ENCODE data around the gene GATM.
"Not testable (repeated sequence)": the region's sequence is repeated elsewhere in the genome, so short reads cannot be mapped to it uniquely, and the experiment has no call there.

The GATM gene

GRCh38 chr15:45349623-45350022, 28.7 kb downstream of the GATM start:
- no peak for DNase-seq

GRCh38 chr15:45347989-45348388, 30.4 kb downstream of the GATM start:
- DNase-seq, result no peak

GRCh38 chr15:45347033-45347432, 31.3 kb downstream of the GATM start:
- no peak for DNase-seq

- no peak for DNase-seq
Observed at GRCh38 chr15:45346381-45346780, 32.0 kb downstream of the GATM start.

- DNase-seq, result no peak
Observed at GRCh38 chr15:45343258-45343860, 35.0 kb downstream of the GATM start.

- no peak for DNase-seq
Observed at GRCh38 chr15:45341790-45342189, 36.6 kb downstream of the GATM start.

GRCh38 chr15:45340429-45340828, 37.9 kb downstream of the GATM start:
- no peak for DNase-seq

GRCh38 chr15:45338417-45338816, 39.9 kb downstream of the GATM start:
- DNase-seq, result no peak

- no peak for DNase-seq
Observed at GRCh38 chr15:45337224-45337623, 41.1 kb downstream of the GATM start.

GRCh38 chr15:45333550-45333949, 44.8 kb downstream of the GATM start:
- DNase-seq, result no peak

GRCh38 chr15:45332694-45333093, 45.6 kb downstream of the GATM start:
- no peak for DNase-seq

- DNase-seq, result no peak
Observed at GRCh38 chr15:45331972-45332371, 46.4 kb downstream of the GATM start.

GRCh38 chr15:45328663-45329062, 49.7 kb downstream of the GATM start:
- no peak for DNase-seq

- DNase-seq, result no peak
Observed at GRCh38 chr15:45326741-45327140, 51.6 kb downstream of the GATM start.

- DNase-seq, result no peak
Observed at GRCh38 chr15:45326280-45326679, 52.1 kb downstream of the GATM start.

GRCh38 chr15:45320581-45321205, 57.7 kb downstream of the GATM start:
- DNase-seq, result no peak

- DNase-seq, result no peak
Observed at GRCh38 chr15:45319472-45320214, 58.7 kb downstream of the GATM start.

GRCh38 chr15:45314960-45315359, 63.4 kb downstream of the GATM start:
- no peak for DNase-seq

GRCh38 chr15:45314117-45314516, 64.2 kb downstream of the GATM start:
- DNase-seq, result not testable (repeated sequence)
